Brain microvascular endothelial cell (primary cell): ENCODE data around the gene LRRK2.

ENCODE experiments used
- DNase-seq: peaks from one replicate; pipeline ENCODE4 v3.0.0-alpha.2; 2020
- H3K27ac ChIP-seq: fragments of 250-450 bp; sonication (Bioruptor Pico); 2 replicates; pipeline ENCODE4 v1.5.1; 2020; ENCODE audit warnings: mild to moderate bottlenecking, moderate library complexity
- H3K27me3 ChIP-seq: fragments of 250-450 bp; sonication (Bioruptor Pico); replicated peaks from 2 replicates; pipeline ENCODE4 v1.5.1; 2020; ENCODE audit warnings: mild to moderate bottlenecking
- H3K36me3 ChIP-seq: fragments of 250-450 bp; sonication (Bioruptor Pico); replicated peaks from 2 replicates; pipeline ENCODE4 v1.5.1; 2020; ENCODE audit warnings: mild to moderate bottlenecking
- H3K4me3 ChIP-seq: 2 replicates; pipeline ENCODE4 v1.5.1; 2011; ENCODE audit warnings: low read depth, mild to moderate bottlenecking, control low read depth, low read length, moderate library complexity
- CTCF ChIP-seq: IDR thresholded peaks from 2 replicates; pipeline ENCODE4 v1.5.1; 2011; ENCODE audit warnings: low read depth, mild to moderate bottlenecking, moderate library complexity, low read length, control low read depth, inconsistent platforms; ENCODE audit errors: missing control alignments
- in situ Hi-C: cut with HindIII; loops from 2 replicates; pipeline ENCODE4 v1.10.0; 2017; ENCODE audit warnings: low sequenced_read_pairs, low pct_ligation_motif_present

The LRRK2 gene

DNA sequence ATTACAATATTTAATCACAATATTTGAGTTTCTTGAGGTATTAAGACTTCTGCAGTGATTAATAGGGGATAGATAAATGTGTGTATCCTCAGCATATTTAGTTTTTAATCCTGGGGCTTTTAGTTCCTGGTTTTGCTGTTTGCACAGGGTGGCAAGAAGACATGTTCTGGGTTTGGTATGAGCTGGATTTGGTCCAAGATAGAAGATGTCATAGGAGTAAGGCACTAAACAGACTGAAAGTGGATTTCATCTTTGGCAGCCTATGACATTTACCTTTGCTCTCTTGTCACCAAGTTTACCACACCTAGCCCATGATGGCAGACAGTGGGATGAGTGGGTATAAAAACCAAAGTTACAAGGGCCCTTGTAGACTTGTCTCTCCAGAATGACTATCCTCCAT lies 168.2 kb downstream of the LRRK2 start:
- Histone ChIP-seq H3K36me3 (no peaks in the 10 kb centered on the region), H3K4me3 (no peak overlapping the region), H3K27me3 (no peaks in the 10 kb centered on the region), H3K27ac (no peak overlapping the region)
- TF ChIP-seq CTCF: no peak
- DNase-seq: no peak
- in situ Hi-C loops: no loop called here

GRCh38 chr12:40399656-40400055 lies 174.9 kb downstream of the LRRK2 start:
- H3K27me3 ChIP-seq: no peaks in the 10 kb centered on the region
- no peak for DNase-seq
- no peak overlapping the region for H3K27ac ChIP-seq
- no peak overlapping the region for H3K4me3 ChIP-seq
- H3K36me3 ChIP-seq: no peaks in the 10 kb centered on the region
- no peak for TF ChIP-seq CTCF
- in situ Hi-C loops: no loop called here

DNA sequence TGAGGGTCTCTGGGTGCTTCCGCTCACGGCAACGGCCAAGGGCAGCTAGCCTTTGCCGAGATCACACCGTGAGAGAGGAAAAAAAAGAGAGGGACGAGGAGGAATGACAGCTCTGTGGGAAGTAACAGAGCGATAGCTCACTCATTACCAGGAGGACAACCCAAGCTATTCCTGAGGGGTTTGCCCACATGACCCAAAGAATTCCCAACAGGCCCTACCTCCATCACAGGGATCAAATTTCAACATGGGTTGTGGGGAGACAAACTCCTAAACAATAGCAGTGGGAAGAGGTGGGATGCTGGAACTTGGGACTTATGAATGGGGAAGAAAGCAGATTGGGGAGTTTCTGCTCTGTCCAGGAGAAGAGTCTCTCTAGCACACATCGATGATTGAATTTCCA lies 180.6 kb downstream of the LRRK2 start:
- Histone ChIP-seq H3K27me3 (no peaks in the 10 kb centered on the region), H3K27ac (no peak overlapping the region), H3K36me3 (no peaks in the 10 kb centered on the region), H3K4me3 (no peak overlapping the region)
- in situ Hi-C loops: no loop called here
- no peak for DNase-seq
- TF ChIP-seq CTCF: no peak
